MCF 10A (cell line): ENCODE measurements around the gene ZNF302. TPM values are rescaled to one million over a fixed set of nuclear protein-coding genes. Genes with fewer than 3 reads are reported as not detected.

ENCODE experiments used
- BruUV-seq: library from RNA; stranded (reverse); fragments of 400-500 nt; replicated peaks from 2 replicates; lab custom pipeline; 2021; lab: Mats Ljungman, UMichigan
- CTCF ChIA-PET: fragments of 300-600 bp; sonication (Branson Sonifier 250); formaldehyde crosslinking; extraction: SDS; loops from one replicate; lab custom pipeline; 2021; ENCODE audit warnings: antibody characterized with exemption, inconsistent platforms; lab: Yijun Ruan, JAX
- POLR2A ChIA-PET: fragments of 300-600, 350-650 bp; sonication (Branson Sonifier 250); formaldehyde crosslinking; extraction: SDS; loops from one replicate; lab custom pipeline; 2020; ENCODE audit warnings: antibody characterized with exemption, inconsistent platforms; lab: Yijun Ruan, JAX
- DNase-seq: peaks from one replicate; pipeline ENCODE4 v3.0.0-alpha.2; 2018; ENCODE audit not compliant: unreplicated experiment
- H3K27ac Mint-ChIP-seq: one replicate; pipeline ENCODE4 v1.8.0; 2022; ENCODE audit warnings: mild to moderate bottlenecking, low read depth, mixed read lengths; ENCODE audit not compliant: unreplicated experiment
- H3K27me3 Mint-ChIP-seq: one replicate; pipeline ENCODE4 v1.8.0; 2022; ENCODE audit warnings: mixed read lengths; ENCODE audit not compliant: insufficient read depth, unreplicated experiment
- H3K36me3 Mint-ChIP-seq: one replicate; pipeline ENCODE4 v1.8.0; 2022; ENCODE audit warnings: mild to moderate bottlenecking, moderate library complexity, mixed read lengths; ENCODE audit not compliant: insufficient read depth, unreplicated experiment
- H3K4me1 Mint-ChIP-seq: one replicate; pipeline ENCODE4 v1.8.0; 2022; ENCODE audit warnings: mixed read lengths; ENCODE audit not compliant: insufficient read depth, unreplicated experiment
- H3K4me3 Mint-ChIP-seq: one replicate; pipeline ENCODE4 v1.8.0; 2022; ENCODE audit warnings: mild to moderate bottlenecking, moderate library complexity, mixed read lengths; ENCODE audit not compliant: unreplicated experiment
- H3K9me3 Mint-ChIP-seq: one replicate; pipeline ENCODE4 v1.8.0; 2022; ENCODE audit warnings: mixed read lengths; ENCODE audit not compliant: unreplicated experiment
- intact Hi-C: fragments of 100-400 bp; cut with micrococcal nuclease; formaldehyde crosslinking; loops from 2 replicates; pipeline ENCODE4 v1.14.1; 2022
- total RNA-seq: library from RNA; stranded (reverse); gene quantifications from 2 replicates; pipeline ENCODE4 v1.2.3, GENCODE V29; 2022
- TF ChIP-seq, protein P1 (sequence below): fragments of 200-600 bp; IDR thresholded peaks from one replicate; pipeline ENCODE4 v1.8.0; 2022; ENCODE audit warnings: antibody characterized with exemption, mild to moderate bottlenecking; ENCODE audit not compliant: unreplicated experiment

ZNF302 gene
- total RNA-seq, 1 experiment from 2014 or later, result 3.9 TPM

DNA sequence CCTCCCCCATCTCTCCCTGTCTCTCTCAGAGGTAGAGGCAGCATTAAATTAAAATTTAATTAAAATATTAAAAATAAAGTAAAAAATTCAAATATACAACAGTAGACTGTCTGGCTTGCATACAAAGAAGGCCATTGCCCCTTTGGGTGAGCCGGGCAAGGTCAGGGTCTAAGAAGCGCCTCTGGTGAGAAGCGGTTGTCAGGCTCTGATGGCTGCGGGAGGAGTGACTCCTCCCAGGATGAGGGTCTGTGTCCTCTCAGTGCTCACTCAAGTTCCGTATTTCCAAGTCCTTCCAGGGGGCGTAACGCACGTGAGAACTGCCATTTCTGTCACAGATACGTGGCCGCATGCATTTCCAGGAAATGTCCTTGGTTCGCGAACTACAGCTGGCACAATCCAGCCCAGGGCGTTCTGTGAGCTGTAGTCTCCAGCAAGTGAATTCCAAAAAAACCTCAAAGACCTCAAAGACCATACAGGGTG, 55.8 kb downstream of the ZNF302 start:
- POLR2A ChIA-PET, result interaction anchor here (0.6 to 1.6 kb wide), 6 partner anchors 39 to 1431 kb away, joined by 3 to 11 read pairs (median 4); partner anchors contain the start of genes CEBPA and ZNF30
- peak overlapping the region; percentile 86 for H3K4me3 Mint-ChIP-seq
- intact Hi-C loops, result no loop called here
- peaks cover 16% of the 10 kb centered on the region for H3K36me3 Mint-ChIP-seq
- peaks cover 10% of the 10 kb centered on the region for H3K4me1 Mint-ChIP-seq
- BruUV-seq, result TSS peak; percentile 84
- H3K27me3 Mint-ChIP-seq, result no peaks in the 10 kb centered on the region
- peak overlapping the region; percentile 94 for H3K27ac Mint-ChIP-seq
- TF ChIP-seq, protein P1, sequence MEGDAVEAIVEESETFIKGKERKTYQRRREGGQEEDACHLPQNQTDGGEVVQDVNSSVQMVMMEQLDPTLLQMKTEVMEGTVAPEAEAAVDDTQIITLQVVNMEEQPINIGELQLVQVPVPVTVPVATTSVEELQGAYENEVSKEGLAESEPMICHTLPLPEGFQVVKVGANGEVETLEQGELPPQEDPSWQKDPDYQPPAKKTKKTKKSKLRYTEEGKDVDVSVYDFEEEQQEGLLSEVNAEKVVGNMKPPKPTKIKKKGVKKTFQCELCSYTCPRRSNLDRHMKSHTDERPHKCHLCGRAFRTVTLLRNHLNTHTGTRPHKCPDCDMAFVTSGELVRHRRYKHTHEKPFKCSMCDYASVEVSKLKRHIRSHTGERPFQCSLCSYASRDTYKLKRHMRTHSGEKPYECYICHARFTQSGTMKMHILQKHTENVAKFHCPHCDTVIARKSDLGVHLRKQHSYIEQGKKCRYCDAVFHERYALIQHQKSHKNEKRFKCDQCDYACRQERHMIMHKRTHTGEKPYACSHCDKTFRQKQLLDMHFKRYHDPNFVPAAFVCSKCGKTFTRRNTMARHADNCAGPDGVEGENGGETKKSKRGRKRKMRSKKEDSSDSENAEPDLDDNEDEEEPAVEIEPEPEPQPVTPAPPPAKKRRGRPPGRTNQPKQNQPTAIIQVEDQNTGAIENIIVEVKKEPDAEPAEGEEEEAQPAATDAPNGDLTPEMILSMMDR, result no peak
- CTCF ChIA-PET, result interaction anchor here (1.7 kb wide), 1 partner anchor 20 kb away, joined by 10 read pairs; no protein-coding TSS in a partner anchor
- H3K9me3 Mint-ChIP-seq, result peaks cover 11% of the 10 kb centered on the region
- no peak for DNase-seq

DNA sequence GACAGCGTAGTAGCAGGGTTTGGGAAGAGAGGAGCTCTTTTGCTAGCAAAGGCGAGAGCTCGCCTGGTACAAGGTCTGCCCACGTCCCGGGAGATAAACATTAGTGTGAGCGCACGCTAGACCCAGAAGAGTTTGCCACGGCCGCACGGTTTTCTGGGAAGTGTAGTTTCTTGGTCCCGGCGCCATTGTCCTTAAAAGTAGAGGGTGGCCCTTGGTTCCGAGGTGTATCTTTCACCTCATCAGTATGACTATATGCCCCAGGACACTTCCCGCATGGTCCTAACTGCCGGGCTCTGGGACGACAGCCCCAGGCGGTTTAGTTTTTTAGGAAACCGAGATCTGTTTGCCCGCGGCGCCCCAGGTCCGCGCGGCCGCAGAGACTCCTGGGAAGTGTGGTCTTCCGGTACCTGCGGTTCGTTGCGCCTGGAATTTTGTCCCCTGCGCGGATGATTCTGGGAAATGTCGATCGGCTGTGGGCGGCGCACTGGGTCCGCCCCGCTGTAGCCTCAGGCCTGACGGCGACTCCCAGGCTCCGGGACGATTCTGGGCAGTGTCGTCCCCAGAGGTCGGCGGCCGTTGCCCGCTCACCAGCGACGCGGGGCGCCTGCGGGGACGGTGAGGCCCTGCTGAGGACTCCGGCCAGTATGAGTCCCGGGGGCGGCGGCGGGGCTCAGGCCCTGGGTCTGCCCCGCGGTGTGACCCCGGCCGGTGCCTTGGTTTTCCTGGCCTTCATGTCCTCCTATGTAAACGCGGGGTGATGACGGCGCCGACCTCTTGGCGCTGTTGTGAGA, 56.5 kb downstream of the ZNF302 start, which contains the start of gene ZNF181:
TSS of gene ZNF181 (plus strand) at position 498 of the 791 bp plus-strand sequence. CDS start 795 bp downstream, outside the sequence.
- Mint-ChIP-seq H3K27ac (peak within 1 kb of the TSS; percentile 94), H3K4me3 (peak within 1 kb of the TSS; percentile 86), H3K9me3 (peaks cover 11% of the 10 kb centered on the region), H3K4me1 (peaks cover 10% of the 10 kb centered on the region), H3K27me3 (no peaks in the 10 kb centered on the region), H3K36me3 (peaks cover 18% of the 10 kb centered on the region)
- peak; percentile 91 for DNase-seq
- ChIA-PET CTCF (interaction anchor here (1.7 kb wide), 1 partner anchor 21 kb away, joined by 10 read pairs; no protein-coding TSS in a partner anchor), POLR2A (interaction anchor here (0.6 to 1.6 kb wide), 7 partner anchors 12 to 1431 kb away, joined by 3 to 11 read pairs (median 3); partner anchors contain the start of genes CEBPA and ZNF30)
- intact Hi-C loops, result loop anchor here (2.0 kb wide), 2 partner anchors 39 to 193 kb away; partner anchors contain the start of genes ZNF30 and ZNF599
- TF ChIP-seq, protein P1, result no peak
- no TSS peak for BruUV-seq

DNA sequence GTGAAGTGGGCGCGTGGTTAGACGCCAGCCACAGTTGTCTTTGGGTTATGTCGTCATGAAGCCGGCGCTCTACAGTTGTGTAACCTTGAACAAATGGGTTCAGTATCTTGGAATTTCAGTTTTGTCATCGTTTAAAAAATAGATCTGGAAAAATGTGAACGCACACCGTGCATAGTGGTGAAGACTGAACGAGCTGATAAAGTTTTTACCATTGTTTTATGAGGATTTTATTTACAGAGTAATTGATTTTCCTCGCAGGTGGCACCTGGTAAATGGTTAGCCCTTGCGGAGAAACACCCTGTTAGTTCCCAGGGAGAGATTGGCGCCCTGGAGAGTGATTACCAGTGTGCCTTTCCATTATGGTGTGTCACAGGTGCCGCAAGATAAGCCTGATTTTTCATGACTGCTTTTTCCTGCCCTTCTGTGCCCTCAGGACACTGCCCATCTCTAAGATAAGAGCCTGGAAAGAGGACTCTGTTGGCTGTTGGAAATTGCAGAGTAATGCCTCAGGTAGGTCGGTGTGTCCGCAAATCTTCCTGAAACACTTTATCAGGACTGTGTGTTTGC, 57.1 kb downstream of the ZNF302 start:
- Mint-ChIP-seq H3K4me3 (peak overlapping the region; percentile 86), H3K9me3 (peaks cover 11% of the 10 kb centered on the region), H3K36me3 (peaks cover 25% of the 10 kb centered on the region), H3K4me1 (peaks cover 10% of the 10 kb centered on the region), H3K27me3 (no peaks in the 10 kb centered on the region), H3K27ac (peak overlapping the region; percentile 94)
- intact Hi-C loops, result loop anchor here (2.0 kb wide), 2 partner anchors 38 to 192 kb away; partner anchors contain the start of genes ZNF30 and ZNF599
- ChIA-PET CTCF (interaction anchor here (1.9 kb wide), 1 partner anchor 22 kb away, joined by 6 read pairs; no protein-coding TSS in a partner anchor), POLR2A (interaction anchor here (0.9 to 1.4 kb wide), 3 partner anchors 11 to 257 kb away, joined by 3 to 5 read pairs (median 5); no protein-coding TSS in a partner anchor)
- TF ChIP-seq, protein P1, result no peak
- TSS peak; percentile 42 for BruUV-seq
- DNase-seq, result peak; percentile 6

Other genes starting within 250 kb of the ZNF302 start
- 118 and 126 TPM in 2 replicates for gene UBA2, start 249.3 kb upstream of the ZNF302 start, total RNA-seq
- gene WTIP, start 195.9 kb upstream of the ZNF302 start, total RNA-seq, result 15.9 and 22.6 TPM in 2 replicates
- gene SCGB2B2, start 519 bp upstream of the ZNF302 start, total RNA-seq, result not detected in 2 replicates
- 8.1 and 9.0 TPM in 2 replicates for gene ZNF181, start 56.6 kb downstream of the ZNF302 start, total RNA-seq
- gene ZNF599, start 95.5 kb downstream of the ZNF302 start, total RNA-seq, result 4.1 and 4.6 TPM in 2 replicates
- 2.3 and 4.0 TPM in 2 replicates for gene ZNF30, start 249.2 kb downstream of the ZNF302 start, total RNA-seq